ENCODE data around the gene UST.
"Not testable (repeated sequence)": the region's sequence is repeated elsewhere in the genome, so short reads cannot be mapped to it uniquely, and the experiment has no call there.

Gene UST

GRCh38 chr6:148971031-148971927 is 224.4 kb downstream of the UST start:
- no peak for DNase-seq

DNA sequence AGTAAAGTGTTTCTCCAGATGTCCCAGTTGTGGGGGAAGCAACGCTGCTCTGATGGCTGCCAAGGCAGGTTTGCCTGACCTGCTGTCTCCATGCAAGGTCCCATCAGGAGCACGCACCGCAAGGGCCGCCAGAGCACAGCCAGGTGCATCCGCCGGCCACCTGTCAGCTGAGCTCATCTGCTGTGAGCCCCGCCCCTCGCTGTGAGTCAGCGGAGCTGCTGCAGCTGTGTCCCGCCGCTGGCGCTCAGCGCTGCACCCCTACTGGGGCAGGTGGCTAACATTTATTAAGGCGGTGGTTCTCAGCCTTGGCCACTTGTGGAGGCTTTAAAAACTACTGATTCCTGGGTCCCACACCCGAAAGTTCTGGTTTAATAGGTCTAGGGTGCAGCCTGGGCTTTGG is 225.7 kb downstream of the UST start:
- DNase-seq = peak in 1 of 56 donors; percentile 15

GRCh38 chr6:148973538-148974208 is 226.8 kb downstream of the UST start:
- DNase-seq = peak in 11 of 56 donors; percentile 3 to 34 (median 11)

DNA sequence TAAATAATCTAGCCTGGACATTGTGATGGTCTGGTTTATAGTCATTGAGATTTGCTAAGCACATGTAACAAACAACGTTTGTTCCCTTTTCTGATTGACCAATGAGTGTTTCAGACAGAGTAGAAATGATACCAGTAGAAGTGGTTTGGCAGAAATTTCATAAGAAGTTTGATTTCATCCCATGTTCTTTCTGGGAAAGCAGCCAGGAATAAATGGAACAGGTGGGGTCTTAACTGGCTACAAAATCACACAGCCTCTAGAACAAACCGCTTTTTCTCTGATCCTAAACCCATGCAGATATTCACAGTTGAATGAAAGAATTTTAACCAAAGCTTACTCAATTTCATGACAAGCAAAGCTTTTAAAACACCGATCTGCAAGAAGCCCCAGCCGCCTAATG is 227.5 kb downstream of the UST start:
- DNase-seq = no peak

- not testable (repeated sequence) for DNase-seq
These were observed 231.5 kb downstream of the UST start for GRCh38 chr6:148978298-148978697.

DNA sequence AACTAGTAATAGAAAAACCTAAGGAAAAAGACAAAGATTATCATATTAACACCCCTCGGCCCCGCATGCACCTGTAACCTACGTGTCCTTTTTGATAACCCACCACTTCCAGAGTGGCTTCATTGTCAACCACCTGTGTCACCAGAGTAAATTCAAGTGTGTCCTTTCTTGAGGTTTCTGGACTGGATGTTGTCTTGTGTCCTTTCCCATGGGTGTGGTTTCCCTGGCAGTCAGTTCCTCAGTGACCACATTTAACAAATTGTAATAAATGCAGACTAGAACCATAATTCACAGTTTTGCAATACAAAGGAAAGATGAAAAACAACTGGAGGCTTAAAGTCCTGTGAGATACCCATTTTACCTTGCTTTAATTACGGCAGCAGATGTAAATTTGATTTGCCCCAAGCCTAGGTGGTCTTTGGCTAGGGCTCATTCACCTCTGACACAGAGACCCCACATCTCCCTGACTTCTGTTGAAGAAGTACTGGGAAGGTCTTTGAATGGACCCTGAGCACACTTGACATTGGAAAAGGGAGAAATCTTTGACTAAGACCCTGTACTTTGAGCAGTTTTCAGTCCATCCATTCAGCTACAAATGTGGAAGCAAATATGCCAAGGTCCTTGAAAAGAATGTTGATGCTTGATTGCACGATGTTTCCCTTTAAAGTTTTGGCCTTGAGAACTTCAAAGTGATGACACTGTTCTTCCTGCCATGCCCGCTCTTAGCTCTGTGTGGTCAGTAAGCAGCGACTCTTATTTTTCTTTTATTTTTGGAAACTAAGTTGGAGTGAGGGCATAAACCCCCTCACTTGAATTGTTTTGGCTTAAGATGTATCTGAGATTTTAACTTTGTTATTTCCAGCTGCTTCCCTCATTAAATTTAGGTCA is 232.4 kb downstream of the UST start:
- no peak for DNase-seq

DNA sequence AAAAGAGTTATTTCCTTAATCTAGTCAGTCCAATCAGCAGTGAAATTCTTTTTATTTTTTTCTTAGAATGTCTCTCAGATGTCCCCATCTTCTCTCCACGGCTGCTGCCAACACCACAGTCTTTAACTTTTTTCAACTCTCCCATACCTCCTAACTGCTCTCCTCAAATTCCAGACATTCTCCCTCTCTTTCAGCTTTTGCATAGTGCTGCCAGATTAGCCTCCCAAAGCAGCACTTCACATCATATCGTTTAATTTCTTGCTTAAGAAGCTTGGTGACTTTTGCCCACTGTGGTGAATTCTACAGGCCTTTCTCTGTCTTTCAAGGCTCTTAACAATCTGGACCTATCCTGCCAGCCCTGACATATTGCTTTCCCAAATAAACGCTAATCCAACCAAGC is 233.4 kb downstream of the UST start:
- no peak for DNase-seq

DNA sequence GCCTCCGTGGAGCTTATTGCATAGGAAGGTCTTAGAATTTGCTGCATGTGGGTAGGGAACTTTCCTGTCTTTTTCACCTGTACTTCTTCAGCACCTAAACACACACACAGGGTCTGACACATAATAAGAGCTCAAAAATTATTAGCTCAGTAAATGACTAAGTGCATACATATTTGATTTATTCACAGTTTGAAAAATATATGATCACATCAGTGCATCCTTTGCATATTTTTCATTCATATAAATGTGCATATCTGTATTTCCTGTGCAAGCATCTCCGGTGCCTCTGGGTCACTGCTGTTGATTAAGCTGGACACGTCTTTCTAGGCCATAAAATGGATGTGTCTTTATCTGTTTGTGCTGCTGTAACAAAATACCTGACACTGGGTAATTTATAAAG is 234.7 kb downstream of the UST start:
- DNase-seq = no peak

DNA sequence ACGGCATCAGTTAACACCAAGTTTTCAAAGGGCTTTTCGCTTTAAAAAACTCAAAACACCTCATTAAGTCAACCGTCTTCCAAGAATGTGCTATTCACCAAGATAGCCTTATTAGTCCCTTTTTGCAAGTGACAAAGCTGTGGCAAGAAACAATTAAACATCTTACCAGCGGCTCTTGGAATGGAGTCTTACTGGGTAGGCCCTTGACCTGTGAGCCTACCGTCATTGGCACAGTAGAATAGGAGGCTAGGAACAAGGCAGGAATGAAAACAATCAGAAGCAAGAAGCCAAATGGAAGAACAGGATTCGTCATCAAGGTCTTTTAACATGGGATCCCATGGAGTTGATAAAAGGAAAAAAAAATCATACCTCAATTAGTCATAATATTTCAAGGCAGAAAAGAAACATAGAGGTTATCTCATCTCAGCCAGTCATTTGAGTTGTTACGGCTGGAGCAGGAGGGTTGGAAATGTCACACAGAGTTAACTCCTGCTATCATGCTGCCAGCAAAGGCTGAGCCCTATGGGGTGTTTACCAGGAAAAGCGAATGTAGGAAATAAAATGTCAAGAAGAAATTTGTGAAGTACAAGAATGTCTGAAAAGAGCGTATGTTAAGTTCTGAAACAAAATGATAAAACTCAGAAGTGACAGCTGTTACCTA is 236.4 kb downstream of the UST start:
- DNase-seq = no peak

GRCh38 chr6:148983966-148984365 is 237.1 kb downstream of the UST start:
- DNase-seq = no peak

GRCh38 chr6:148984531-148985056 is 237.8 kb downstream of the UST start:
- no peak for DNase-seq

DNA sequence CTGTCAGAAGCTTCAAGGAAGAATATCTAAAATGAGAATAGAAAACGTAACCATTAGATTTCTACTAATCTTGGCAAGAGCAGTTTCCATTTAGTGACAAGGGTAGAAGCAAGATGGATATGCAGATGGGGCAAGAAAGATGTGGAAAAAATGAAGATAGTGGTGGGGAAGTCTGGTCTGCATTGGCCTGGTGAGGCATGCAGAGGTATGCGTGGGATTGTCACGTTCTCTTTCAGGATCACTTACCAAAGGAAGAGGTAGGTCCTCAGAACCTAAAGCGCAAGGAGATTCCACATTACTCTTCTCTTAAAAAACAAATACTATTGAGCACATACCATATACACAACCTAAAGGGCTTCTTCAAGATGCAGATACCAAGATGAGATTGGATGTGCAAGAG is 238.7 kb downstream of the UST start:
- no peak for DNase-seq

DNA sequence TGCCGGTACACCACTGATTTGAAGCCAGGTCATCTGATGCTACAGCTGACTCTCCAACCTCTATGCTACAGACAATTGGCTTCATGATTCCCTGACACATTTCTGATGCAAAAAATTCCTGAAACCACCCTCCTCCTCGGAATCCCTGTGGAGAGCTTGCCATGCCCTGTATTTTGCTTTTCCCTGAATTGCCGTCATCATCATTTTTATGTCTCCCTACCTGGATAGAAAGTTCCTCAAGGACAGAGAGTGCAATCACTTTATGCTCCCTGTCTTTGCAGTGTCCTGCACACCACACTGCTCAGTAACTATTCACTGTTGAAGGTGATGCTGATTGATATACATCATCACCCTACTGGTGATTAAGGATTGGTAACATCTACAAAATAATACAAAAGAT is 239.8 kb downstream of the UST start:
- no peak for DNase-seq

DNA sequence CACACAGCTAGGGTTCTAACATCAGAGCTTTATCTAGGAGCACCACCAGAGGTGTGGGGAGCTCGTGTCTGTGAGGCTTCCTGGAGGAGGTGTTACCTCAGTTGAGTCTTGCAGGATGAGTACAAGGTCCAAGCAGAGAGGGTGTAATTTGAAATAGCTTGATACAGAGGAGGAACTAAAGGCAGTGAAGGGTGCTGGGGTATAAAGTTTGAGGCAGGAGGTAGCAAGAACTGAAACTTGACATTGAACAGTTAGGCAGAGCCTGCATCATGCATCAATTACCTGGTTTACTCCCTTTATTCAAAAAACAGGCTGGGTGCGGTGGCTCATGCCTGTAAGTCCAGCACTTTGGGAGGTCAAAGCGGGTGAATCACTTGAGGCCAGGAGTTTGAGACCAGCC is 241.2 kb downstream of the UST start:
- DNase-seq = no peak

GRCh38 chr6:148989585-148989984 is 242.8 kb downstream of the UST start:
- no peak for DNase-seq

DNA sequence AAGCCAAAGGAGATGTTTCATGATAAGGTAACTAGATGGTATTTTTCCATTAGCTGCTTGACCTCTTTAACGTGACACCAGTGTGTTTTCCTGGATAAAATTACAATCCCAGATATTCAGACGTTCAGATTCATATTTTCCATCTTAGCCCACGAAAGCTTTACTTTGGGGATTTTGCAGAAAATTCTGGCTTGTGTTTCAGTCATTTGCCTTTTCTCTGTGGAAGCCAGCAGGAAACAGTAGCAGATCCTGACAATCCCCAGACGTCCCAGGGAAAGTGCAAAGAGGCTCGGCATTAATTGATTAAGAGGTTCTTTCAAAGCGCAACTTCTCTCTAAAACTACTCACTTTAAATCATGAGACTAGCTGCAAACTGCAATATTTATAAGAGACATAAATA is 243.6 kb downstream of the UST start:
- DNase-seq = no peak

DNA sequence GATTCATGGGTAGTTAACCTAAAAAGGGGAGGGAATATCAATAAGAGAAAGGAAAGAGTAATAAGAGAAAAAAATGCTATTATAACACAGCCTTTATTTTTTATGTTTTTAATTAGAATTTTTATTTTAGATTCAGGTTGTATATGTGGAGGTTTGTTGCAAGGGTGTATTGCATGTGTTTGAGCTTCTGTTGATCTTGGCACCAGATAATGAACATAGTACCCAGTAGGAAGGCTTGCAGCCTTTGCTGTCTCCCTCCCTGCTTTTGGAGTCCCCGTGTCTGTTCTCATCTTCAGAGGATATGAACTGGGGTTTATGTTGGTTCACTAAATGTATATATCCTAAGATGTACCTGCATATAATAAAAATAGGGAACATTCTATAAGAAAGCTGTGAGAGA is 250.0 kb downstream of the UST start:
- DNase-seq = no peak

GRCh38 chr6:148997865-148998264 is 251.0 kb downstream of the UST start:
- no peak for DNase-seq

DNA sequence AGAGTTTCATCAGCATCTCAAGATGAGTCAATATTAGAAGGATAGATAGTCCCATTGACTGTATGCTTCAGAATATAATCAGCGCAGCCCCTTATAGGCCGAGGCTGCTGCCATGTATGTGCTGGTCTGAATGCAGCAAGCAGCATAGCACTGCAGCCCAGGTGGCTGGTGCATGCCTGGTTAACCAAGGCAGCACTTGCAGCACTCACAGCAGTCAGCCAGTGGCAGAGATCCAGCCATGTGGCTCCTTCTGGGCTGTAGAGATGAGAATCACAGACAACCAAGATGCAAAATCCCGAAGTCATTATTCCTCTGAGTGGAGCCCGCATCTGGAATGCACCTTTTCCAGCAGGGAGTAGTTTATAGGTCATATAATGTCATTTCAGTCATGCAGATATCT is 251.9 kb downstream of the UST start:
- DNase-seq = no peak

GRCh38 chr6:148999501-148999900 is 252.7 kb downstream of the UST start:
- DNase-seq = no peak

DNA sequence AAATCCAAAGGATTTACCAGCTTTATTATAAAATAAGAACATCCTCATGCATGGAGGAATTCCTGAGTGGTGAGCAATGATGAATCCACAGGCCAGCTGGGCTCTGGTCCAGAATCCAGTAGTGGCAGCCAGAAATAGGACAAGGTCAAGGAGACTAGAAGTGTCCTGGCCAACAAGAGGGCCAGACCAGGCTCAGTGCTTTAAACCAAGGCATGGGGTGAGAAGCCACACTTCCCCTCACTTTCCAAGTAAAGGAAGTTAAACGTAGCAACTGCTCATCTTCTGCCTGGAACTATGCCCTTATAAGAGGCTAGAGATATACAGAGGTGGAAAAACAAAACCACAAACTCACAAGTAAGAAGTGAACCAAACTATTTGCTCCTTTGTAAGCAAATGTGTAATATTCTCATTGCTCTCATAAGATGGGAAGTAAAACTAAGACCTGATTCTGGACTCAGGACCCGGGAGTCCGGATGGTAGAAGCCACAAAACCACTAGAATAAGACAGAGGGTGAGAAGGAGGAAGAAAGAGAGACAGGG is 253.2 kb downstream of the UST start:
- DNase-seq = peak in 2 of 56 donors; percentile 5 to 9
